Retinal pigment epithelial cell (primary cell): ENCODE data around the gene REP15.

ENCODE experiments used
- DNase-seq: peaks from one replicate; pipeline ENCODE4 v3.0.0-alpha.2; 2010; ENCODE audit warnings: low read depth
- H3K4me3 ChIP-seq: 2 replicates; pipeline ENCODE4 v1.5.1; 2011; ENCODE audit warnings: mild to moderate bottlenecking, low read length, control low read depth, moderate library complexity
- TF ChIP-seq, protein P1 (sequence below): conservative IDR thresholded peaks from 2 replicates; pipeline ENCODE4 v1.5.1; 2011; ENCODE audit warnings: low read depth, low read length, control low read depth, inconsistent platforms

REP15 gene

GRCh38 chr12:27696864-27697564, 767 bp downstream of the REP15 start:
- TF ChIP-seq, protein P1, sequence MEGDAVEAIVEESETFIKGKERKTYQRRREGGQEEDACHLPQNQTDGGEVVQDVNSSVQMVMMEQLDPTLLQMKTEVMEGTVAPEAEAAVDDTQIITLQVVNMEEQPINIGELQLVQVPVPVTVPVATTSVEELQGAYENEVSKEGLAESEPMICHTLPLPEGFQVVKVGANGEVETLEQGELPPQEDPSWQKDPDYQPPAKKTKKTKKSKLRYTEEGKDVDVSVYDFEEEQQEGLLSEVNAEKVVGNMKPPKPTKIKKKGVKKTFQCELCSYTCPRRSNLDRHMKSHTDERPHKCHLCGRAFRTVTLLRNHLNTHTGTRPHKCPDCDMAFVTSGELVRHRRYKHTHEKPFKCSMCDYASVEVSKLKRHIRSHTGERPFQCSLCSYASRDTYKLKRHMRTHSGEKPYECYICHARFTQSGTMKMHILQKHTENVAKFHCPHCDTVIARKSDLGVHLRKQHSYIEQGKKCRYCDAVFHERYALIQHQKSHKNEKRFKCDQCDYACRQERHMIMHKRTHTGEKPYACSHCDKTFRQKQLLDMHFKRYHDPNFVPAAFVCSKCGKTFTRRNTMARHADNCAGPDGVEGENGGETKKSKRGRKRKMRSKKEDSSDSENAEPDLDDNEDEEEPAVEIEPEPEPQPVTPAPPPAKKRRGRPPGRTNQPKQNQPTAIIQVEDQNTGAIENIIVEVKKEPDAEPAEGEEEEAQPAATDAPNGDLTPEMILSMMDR, result no peak
- DNase-seq, result no peak
- H3K4me3 ChIP-seq, result no peak overlapping the region

DNA sequence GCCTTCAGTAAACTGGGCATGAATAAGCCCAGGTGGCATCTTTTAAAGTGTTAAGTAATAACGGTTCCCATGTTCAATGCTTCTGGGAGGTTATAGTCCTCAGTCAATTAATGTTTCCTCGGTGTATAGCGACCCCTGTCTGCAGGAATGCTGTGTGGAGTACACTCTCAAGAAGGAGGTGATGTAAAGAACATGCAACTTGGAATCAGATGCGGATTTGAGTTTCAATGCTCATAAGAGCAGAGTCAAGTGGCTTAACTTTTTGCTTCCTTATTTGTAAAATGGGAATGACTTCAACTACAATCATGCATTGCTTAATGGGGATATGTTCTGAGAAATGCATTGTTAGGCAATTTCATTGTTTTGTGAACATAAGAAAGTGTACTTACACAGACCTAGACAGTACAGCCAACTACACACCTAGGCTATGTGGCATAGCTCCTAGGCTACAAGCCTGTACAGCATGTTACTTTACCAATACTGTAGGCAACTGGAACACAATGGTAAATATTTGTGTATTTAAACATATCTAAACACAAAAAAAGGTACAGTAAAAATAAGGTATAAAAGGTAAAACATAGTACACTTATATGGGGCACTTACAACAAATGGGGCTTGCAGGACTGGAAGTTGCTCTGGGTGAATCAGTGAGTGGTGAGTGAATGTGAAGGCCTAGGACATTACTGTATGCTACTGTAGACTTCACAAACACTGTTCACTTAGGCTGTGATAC, 7.6 kb downstream of the REP15 start:
- TF ChIP-seq, protein P1, result peak; percentile 91
- no peak overlapping the region for H3K4me3 ChIP-seq
- peak; percentile 50 for DNase-seq

DNA sequence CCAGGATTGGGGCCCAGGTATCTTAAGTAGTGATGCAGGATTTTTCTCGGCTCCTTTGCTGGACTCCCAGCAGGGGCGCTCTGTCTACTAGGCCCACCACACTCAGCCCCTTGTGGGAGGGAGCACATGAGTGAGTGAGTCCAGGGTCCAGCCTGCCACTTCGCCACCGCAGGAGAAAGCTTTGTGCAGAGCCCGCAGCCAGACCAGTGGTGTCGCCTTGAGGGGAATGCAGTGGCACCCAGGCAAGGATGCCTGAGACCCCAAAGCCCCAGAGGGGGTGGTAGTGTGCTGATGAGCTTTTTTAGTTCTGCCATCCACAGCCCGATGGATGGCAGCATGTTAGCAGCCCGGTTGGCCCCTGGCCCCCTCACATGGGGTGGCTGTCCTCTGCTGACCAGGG, 9.0 kb downstream of the REP15 start:
- TF ChIP-seq, protein P1, result no peak
- DNase-seq, result no peak
- H3K4me3 ChIP-seq, result no peak overlapping the region

DNA sequence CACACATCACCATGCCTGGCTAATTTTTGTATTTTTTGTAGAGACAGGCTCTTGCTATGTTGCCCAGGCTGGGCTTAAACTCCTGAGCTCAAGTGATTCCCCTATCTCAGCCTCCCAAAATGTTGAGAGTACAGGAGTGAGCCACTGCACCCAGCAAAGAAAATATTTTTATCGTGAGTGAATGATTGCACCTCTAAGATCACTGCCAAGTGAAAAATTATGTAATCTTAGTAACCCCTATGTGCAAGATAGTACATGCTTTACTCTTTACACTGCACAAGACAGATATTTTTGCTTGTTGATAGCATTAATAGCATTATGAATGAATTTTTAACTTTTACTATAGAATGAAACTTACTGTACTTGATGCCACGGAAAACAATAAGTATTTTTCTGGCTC, 11.0 kb downstream of the REP15 start:
- H3K4me3 ChIP-seq, result no peak overlapping the region
- DNase-seq, result no peak
- TF ChIP-seq, protein P1, result no peak

DNA sequence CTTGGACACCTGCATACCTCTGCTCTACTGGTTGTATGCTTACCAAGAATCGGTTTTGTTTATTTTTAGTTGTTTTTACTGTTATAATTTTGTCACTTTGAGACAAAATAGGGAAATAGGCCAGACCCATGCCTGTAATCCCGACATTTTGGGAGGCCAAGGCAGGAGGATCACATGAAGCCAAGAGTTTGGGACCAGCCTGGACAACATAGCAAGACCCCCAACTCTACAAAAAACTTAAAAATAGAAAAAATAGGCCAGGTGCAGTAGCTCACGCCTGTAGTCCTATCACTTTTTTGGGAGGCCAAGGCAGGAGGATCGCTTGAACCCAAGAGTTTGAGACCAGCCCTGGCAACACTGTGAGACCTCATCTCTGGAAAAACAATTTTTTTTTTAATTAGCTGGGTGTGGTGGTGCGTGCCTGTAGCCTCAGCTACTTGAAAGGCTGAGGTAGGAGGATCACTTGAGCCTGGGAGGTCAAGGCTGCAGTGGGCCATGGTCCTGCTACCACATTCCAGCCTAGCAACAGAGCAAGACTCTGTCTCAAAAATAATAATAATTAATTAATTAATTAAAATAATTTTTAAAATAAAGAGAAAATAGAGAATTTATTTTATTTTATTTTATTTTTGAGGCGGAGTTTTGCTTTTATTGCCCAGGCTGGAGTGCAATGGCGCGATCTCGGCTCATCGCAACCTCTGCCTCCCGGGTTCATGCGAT, 13.1 kb downstream of the REP15 start:
- DNase-seq, result no peak
- peak overlapping the region; percentile 98 for H3K4me3 ChIP-seq
- TF ChIP-seq, protein P1, result no peak

GRCh38 chr12:27709932-27710591, 13.8 kb downstream of the REP15 start:
- TF ChIP-seq, protein P1, result no peak
- H3K4me3 ChIP-seq, result peak overlapping the region; percentile 98
- DNase-seq, result peak; percentile 25
